C4-2B (cell line): ENCODE measurements around the gene TRIM2.

ENCODE experiments used
- H3K27ac ChIP-seq: fragments of 450-650 bp; 2 replicates; pipeline ENCODE4 v1.5.1; 2017
- CTCF ChIP-seq: fragments of 450-650 bp; conservative IDR thresholded peaks from 2 replicates; pipeline ENCODE4 v1.5.1; 2017; ENCODE audit warnings: mild to moderate bottlenecking
- ZFX ChIP-seq: fragments of 450-650 bp; IDR thresholded peaks from 2 replicates; pipeline ENCODE4 v1.6.1; 2017

Gene TRIM2

GRCh38 chr4:153232768-153233167 is 28.5 kb downstream of the TRIM2 start:
- no peak for TF ChIP-seq ZFX
- TF ChIP-seq CTCF = no peak
- no peak overlapping the region for H3K27ac ChIP-seq

- TF ChIP-seq CTCF = no peak
- TF ChIP-seq ZFX = no peak
- H3K27ac ChIP-seq = peak overlapping the region; percentile 16; the same call in 1 of the 2 replicates
Observed at GRCh38 chr4:153233761-153234371, 29.6 kb downstream of the TRIM2 start.

GRCh38 chr4:153234885-153235284 is 30.6 kb downstream of the TRIM2 start:
- no peak overlapping the region for H3K27ac ChIP-seq
- TF ChIP-seq ZFX = no peak
- no peak for TF ChIP-seq CTCF

GRCh38 chr4:153238135-153238919 is 34.1 kb downstream of the TRIM2 start:
- H3K27ac ChIP-seq = no peak overlapping the region

GRCh38 chr4:153239409-153239808 is 35.2 kb downstream of the TRIM2 start:
- TF ChIP-seq CTCF (no peak), ZFX (no peak)
- no peak overlapping the region for H3K27ac ChIP-seq

More at GRCh38 chr4:153238135-153238919, 34.1 kb downstream of the TRIM2 start:
- TF ChIP-seq ZFX (no peak), CTCF (no peak)

- TF ChIP-seq CTCF (no peak), ZFX (no peak)
- no peak overlapping the region for H3K27ac ChIP-seq
Observed at GRCh38 chr4:153241295-153241694, 37.1 kb downstream of the TRIM2 start.
